Pancreas (tissue), 10 donors: ENCODE results near the gene MRPL47. TPM values are rescaled to one million over a fixed set of nuclear protein-coding genes. Genes with fewer than 3 reads are reported as not detected.
"Not testable (repeated sequence)": the region's sequence is repeated elsewhere in the genome, so short reads cannot be mapped to it uniquely, and the experiment has no call there.

ENCODE experiments used
- ATAC-seq, 4 donors: fragments of 200-7000 bp; cut with Tn5 transposase; one replicate each; pipeline versions ENCODE4 v1.8.0 to v1.9.1; 2020; ENCODE audit warnings: mild to moderate bottlenecking in 4 of 4, moderate library complexity in 4 of 4
- DNase-seq, 6 donors: peaks; one replicate each; pipeline ENCODE4 v3.0.0-alpha.2; 2020
- FAIRE-seq: peaks from 2 replicates; lab custom pipeline; 2012; peaks lifted over from hg19 to GRCh38; lab: Jason Lieb, UNC
- H3K27ac ChIP-seq, 4 donors: fragments of 200-600 bp; sonication (generic); 1 replicate in 3 of 4; 2 replicates in 1 of 4; pipeline versions ENCODE4 v1.5.0 to v1.8.0; 2020
- H3K27me3 ChIP-seq, 4 donors: fragments of 200-600 bp; one replicate each; pipeline ENCODE4 v1.8.0; 2021
- H3K36me3 ChIP-seq, 3 donors: fragments of 200-600 bp; sonication (generic) in 1 of 3; one replicate each; pipeline versions ENCODE4 v1.5.0 to v1.8.0; 2020 to 2021
- H3K4me1 ChIP-seq, 3 donors: fragments of 200-600 bp; one replicate each; pipeline ENCODE4 v1.8.0; 2021
- H3K4me3 ChIP-seq, 4 donors: fragments of 200-600 bp; sonication (generic) in 2 of 4; one replicate each; pipeline versions ENCODE4 v1.5.0 to v1.8.0; 2020 to 2021
- H3K9me3 ChIP-seq, 4 donors: fragments of 200-600 bp; one replicate each; pipeline ENCODE4 v1.8.0; 2021
- CTCF ChIP-seq, 4 donors: fragments of 200-600 bp; sonication (generic) in 3 of 4; IDR thresholded peaks; one replicate each; pipeline versions ENCODE4 v1.5.0 to v1.8.0; 2021; ENCODE audit warnings: antibody characterized with exemption in 4 of 4
- WGBS, 2 donors: extraction: QIAGEN DNeasy Blood & Tissue Kit; methylation state at CpG; one replicate each; pipeline ENCODE4 v1.1.7; 2013; 5-methylcytosine and 5-hydroxymethylcytosine counted together
- intact Hi-C, 3 donors: fragments of 100-400 bp; cut with DNase I; formaldehyde crosslinking; loops; one replicate each; pipeline versions ENCODE4 v1.11.1 to v1.14.2; 2022
- polyA plus RNA-seq, 2 donors: library from polyadenylated mRNA; stranded (reverse); fragments of 200-250 nt; gene quantifications; one replicate each; pipeline ENCODE4 v1.2.3, GENCODE V29; 2013
- total RNA-seq, 6 donors: library from RNA; stranded (reverse); fragmentation: NEBNext Ultra II Directional in 4 of 6; extraction: Animal tissue kit (Norgen Biotek cat#: 25700) in 4 of 6; gene quantifications; one replicate each; pipeline versions ENCODE4 v1.2.1 to v1.2.4, GENCODE V29; 2021 to 2023
- donor health status: healthy with polysubstance abuse.
- donor health status: DM: no; HTN: no; CAD: no; lungs with moderate emphysema.
- donor health status: DM: no; HTN: no; CAD: no.
- donor health status: control.
- donor health status: control.
- donor health status: Bipolar disorder and iron deficiency.
- donor health status: DM: yes; HTN: yes; CAD: no.
- donor health status: DM: no; HTN: no; CAD: no.
- donor health status: DM: no; HTN: no; CAD: no.
- donor health status: DM: yes; HTN: yes; CAD: no.

MRPL47 gene
- total and polyA plus RNA-seq, 8 donors, result 5.0 to 21.1 (median 10.5) TPM

- Histone ChIP-seq H3K4me1 (peaks cover 3 to 12% (median 8%) of the 10 kb centered on the region in 3 donors), H3K9me3 (no peaks in the 10 kb centered on the region), H3K36me3 (no peaks in the 10 kb centered on the region), H3K27me3 (no peaks in the 10 kb centered on the region), H3K4me3 (no peak overlapping the region), H3K27ac (no peak overlapping the region)
- TF ChIP-seq CTCF (IDR thresholded peaks at IDR 0.05), result no peak
- intact Hi-C loops, result no loop called here
- DNase-seq (no peak), ATAC-seq (no peak), FAIRE-seq (no peak)
- 81 to 88% methylated on average over 3 of the region's 3 CpGs for WGBS, 2 donors
Observed at GRCh38 chr3:179646177-179646576, 41.7 kb upstream of the MRPL47 start.

GRCh38 chr3:179643837-179644236 is 39.4 kb upstream of the MRPL47 start:
- intact Hi-C loops, H3K36me3 ChIP-seq, DNase-seq, H3K27me3 ChIP-seq, ATAC-seq, FAIRE-seq, H3K9me3 ChIP-seq: not testable (repeated sequence)
- Histone ChIP-seq H3K4me3 (peak overlapping the region in 1 of 4 donors; percentile 5), H3K27ac (peak overlapping the region in 3 of 4 donors; percentile 68 to 89 (median 68)), H3K4me1 (peaks cover 3 to 12% (median 8%) of the 10 kb centered on the region in 3 donors)
- WGBS, 2 donors, result 82 to 85% methylated on average over 8 of the region's 8 CpGs

- no peak overlapping the region for H3K27ac ChIP-seq
- H3K9me3 ChIP-seq, result no peaks in the 10 kb centered on the region
- FAIRE-seq, result no peak
- no peak for ATAC-seq
- no peak overlapping the region for H3K4me3 ChIP-seq
- WGBS, 2 donors, result 85 to 88% methylated on average over 3 of the region's 3 CpGs
- intact Hi-C loops, result no loop called here
- DNase-seq, result no peak
- TF ChIP-seq CTCF (IDR thresholded peaks at IDR 0.05), result no peak
- H3K4me1 ChIP-seq, result peaks cover 3 to 12% (median 8%) of the 10 kb centered on the region in 3 donors
- H3K36me3 ChIP-seq, result no peaks in the 10 kb centered on the region
- H3K27me3 ChIP-seq, result no peaks in the 10 kb centered on the region
Observed at GRCh38 chr3:179642871-179643270, 38.4 kb upstream of the MRPL47 start.

GRCh38 chr3:179640469-179640868 is 36.0 kb upstream of the MRPL47 start:
- Histone ChIP-seq H3K9me3 (no peaks in the 10 kb centered on the region), H3K36me3 (no peaks in the 10 kb centered on the region), H3K4me3 (no peak overlapping the region), H3K27me3 (no peaks in the 10 kb centered on the region), H3K27ac (no peak overlapping the region), H3K4me1 (peaks cover 3 to 12% (median 8%) of the 10 kb centered on the region in 3 donors)
- DNase-seq, result no peak
- no peak for FAIRE-seq
- intact Hi-C loops, result no loop called here
- 89 to 92% methylated on average over 1 of the region's 1 CpG for WGBS, 2 donors
- TF ChIP-seq CTCF (IDR thresholded peaks at IDR 0.05), result no peak
- ATAC-seq, result no peak

- DNase-seq (no peak), ATAC-seq (no peak), FAIRE-seq (no peak)
- H3K4me1 ChIP-seq, result no peaks in the 10 kb centered on the region
- no peaks in the 10 kb centered on the region for H3K27me3 ChIP-seq
- H3K9me3 ChIP-seq, result no peaks in the 10 kb centered on the region
- no peak overlapping the region for H3K27ac ChIP-seq
- TF ChIP-seq CTCF (IDR thresholded peaks at IDR 0.05), result no peak
- H3K4me3 ChIP-seq, result no peak overlapping the region
- H3K36me3 ChIP-seq, result no peaks in the 10 kb centered on the region
- intact Hi-C loops, result no loop called here
- 81 to 93% methylated on average over 3 of the region's 3 CpGs for WGBS, 2 donors
Observed at GRCh38 chr3:179630753-179631451, 26.5 kb upstream of the MRPL47 start.
